ENCODE measurements around the gene ZNF280B. TPM values are rescaled to one million over a fixed set of nuclear protein-coding genes. Genes with fewer than 3 reads are reported as not detected.

The ZNF280B gene
- total RNA-seq, 1 experiment from 2014 or later = 5.9 TPM

DNA sequence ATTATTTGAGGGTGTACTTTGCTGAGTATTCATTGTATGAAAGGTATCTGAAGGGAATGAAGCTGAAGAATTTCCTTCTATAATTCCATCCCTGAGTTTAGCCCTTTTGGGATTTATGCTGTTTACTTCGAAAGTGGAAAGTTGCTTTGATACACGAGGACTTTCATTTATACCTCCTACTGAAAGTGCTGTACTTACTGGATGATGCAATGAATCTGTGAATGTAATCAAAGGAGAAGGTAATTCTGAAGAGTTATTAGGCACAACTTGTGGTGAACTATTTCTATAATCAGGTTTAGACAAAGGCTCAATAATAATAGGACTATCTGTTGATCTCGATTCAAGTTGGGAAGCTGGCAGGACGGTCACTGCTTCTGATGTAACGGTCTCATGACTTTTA is 19.8 kb downstream of the ZNF280B start:
- H3K4me1 Mint-ChIP-seq = peaks cover 5% of the 10 kb centered on the region
- peaks cover 52% of the 10 kb centered on the region for H3K36me3 Mint-ChIP-seq
- no peak for TF ChIP-seq ZNF263 (CRISPR knock-in tag; IDR thresholded peaks at IDR 0.05; ENCODE audit: low read depth)
- TF ChIP-seq NFYB (CRISPR knock-in tag; conservative IDR thresholded peaks at IDR 0.05; ENCODE audit: low read depth) = no peak
- no peak for TF ChIP-seq GTF2I (CRISPR knock-in tag; conservative IDR thresholded peaks at IDR 0.05)
- TF ChIP-seq, protein P1, sequence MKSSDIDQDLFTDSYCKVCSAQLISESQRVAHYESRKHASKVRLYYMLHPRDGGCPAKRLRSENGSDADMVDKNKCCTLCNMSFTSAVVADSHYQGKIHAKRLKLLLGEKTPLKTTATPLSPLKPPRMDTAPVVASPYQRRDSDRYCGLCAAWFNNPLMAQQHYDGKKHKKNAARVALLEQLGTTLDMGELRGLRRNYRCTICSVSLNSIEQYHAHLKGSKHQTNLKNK (CRISPR knock-in tag; IDR thresholded peaks at IDR 0.05) = no peak
- TF ChIP-seq EMX1 (CRISPR knock-in tag; IDR thresholded peaks at IDR 0.05) = no peak
- TF ChIP-seq PREB (CRISPR knock-in tag; IDR thresholded peaks at IDR 0.05; ENCODE audit: borderline replicate concordance) = no peak
- TF ChIP-seq RORB (CRISPR knock-in tag; IDR thresholded peaks at IDR 0.05) = no peak
- no peak for TF ChIP-seq SOX15 (CRISPR knock-in tag; IDR thresholded peaks at IDR 0.05)
- TF ChIP-seq, protein P2, sequence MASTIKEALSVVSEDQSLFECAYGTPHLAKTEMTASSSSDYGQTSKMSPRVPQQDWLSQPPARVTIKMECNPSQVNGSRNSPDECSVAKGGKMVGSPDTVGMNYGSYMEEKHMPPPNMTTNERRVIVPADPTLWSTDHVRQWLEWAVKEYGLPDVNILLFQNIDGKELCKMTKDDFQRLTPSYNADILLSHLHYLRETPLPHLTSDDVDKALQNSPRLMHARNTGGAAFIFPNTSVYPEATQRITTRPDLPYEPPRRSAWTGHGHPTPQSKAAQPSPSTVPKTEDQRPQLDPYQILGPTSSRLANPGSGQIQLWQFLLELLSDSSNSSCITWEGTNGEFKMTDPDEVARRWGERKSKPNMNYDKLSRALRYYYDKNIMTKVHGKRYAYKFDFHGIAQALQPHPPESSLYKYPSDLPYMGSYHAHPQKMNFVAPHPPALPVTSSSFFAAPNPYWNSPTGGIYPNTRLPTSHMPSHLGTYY (CRISPR knock-in tag; IDR thresholded peaks at IDR 0.05) = no peak
- no peak for TF ChIP-seq NR3C1 (CRISPR knock-in tag; conservative IDR thresholded peaks at IDR 0.05; ENCODE audit: low read depth)
- TF ChIP-seq, protein P3, sequence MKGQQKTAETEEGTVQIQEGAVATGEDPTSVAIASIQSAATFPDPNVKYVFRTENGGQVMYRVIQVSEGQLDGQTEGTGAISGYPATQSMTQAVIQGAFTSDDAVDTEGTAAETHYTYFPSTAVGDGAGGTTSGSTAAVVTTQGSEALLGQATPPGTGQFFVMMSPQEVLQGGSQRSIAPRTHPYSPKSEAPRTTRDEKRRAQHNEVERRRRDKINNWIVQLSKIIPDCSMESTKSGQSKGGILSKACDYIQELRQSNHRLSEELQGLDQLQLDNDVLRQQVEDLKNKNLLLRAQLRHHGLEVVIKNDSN (CRISPR knock-in tag; IDR thresholded peaks at IDR 0.05) = no peak
- no peak for TF ChIP-seq FOXJ3 (CRISPR knock-in tag; IDR thresholded peaks at IDR 0.05; ENCODE audit: borderline replicate concordance)
- H3K9me3 Mint-ChIP-seq = no peaks in the 10 kb centered on the region
- H3K27me3 Mint-ChIP-seq (ENCODE audit: low read depth) = peaks cover 37% of the 10 kb centered on the region
- ATAC-seq (no peak), DNase-seq (ENCODE audit: low spot score) (no peak)
- ChIA-PET CTCF (interaction anchor here (1.0 to 1.5 kb wide), 4 partner anchors 20 to 281 kb away, joined by 3 to 6 read pairs (median 4); partner anchors contain the start of gene ZNF280B), POLR2A (no interaction called here)
- H3K4me3 Mint-ChIP-seq = no peak overlapping the region
- no peak overlapping the region for H3K27ac Mint-ChIP-seq

DNA sequence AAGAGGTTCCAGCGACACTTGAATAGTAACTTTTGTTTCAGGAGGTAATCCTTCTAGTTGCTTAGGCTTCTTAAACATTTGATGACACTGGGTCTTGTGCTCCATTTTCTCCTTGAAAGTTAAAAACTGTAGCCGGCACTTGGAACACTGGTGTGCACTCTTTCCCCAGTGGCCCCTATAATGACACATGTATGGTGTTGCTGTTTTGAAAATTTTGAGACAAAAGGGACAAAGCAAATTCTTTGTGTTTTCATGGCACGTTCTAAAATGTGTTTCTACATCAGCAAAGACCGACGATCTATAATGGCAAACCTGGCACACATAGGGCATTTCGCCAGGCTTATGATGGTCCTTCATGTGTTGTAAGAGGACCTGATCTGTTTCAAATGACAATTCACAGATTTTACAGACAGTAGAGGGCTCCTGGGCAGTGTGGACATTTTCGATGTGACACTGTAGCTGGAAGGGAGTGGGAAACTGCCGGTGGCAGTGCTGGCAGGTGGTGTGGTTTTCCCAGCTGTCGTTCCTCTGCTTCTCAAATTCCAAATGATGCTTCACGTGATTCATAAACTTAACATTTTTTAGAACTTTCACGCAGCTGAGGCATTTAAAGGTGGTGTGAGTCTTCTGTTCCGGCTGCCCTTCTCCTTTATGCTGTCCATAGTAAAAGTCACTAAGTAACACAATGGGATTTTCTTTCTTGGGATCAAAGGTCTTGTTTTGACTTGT is 20.5 kb downstream of the ZNF280B start:
- CTCF ChIA-PET = interaction anchor here (1.4 kb wide), 1 partner anchor 88 kb away, joined by 6 read pairs; no protein-coding TSS in a partner anchor
- no peak overlapping the region for H3K27ac Mint-ChIP-seq
- no peak for TF ChIP-seq E2F5 (CRISPR knock-in tag; IDR thresholded peaks at IDR 0.05)
- no peak for TF ChIP-seq STAT6 (CRISPR knock-in tag; conservative IDR thresholded peaks at IDR 0.05; ENCODE audit: low read depth)
- no peak for TF ChIP-seq ZNF263 (CRISPR knock-in tag; IDR thresholded peaks at IDR 0.05; ENCODE audit: low read depth)
- no peak for TF ChIP-seq CDX4 (CRISPR knock-in tag; IDR thresholded peaks at IDR 0.05; ENCODE audit: borderline replicate concordance)
- no peak for TF ChIP-seq SOX15 (CRISPR knock-in tag; IDR thresholded peaks at IDR 0.05)
- no peak for TF ChIP-seq E2F4 (CRISPR knock-in tag; IDR thresholded peaks at IDR 0.05; ENCODE audit: borderline replicate concordance, low read depth)
- TF ChIP-seq HMGA2 (CRISPR knock-in tag; IDR thresholded peaks at IDR 0.05) = no peak
- TF ChIP-seq, protein P3 (CRISPR knock-in tag; IDR thresholded peaks at IDR 0.05) = no peak
- TF ChIP-seq, protein P4, sequence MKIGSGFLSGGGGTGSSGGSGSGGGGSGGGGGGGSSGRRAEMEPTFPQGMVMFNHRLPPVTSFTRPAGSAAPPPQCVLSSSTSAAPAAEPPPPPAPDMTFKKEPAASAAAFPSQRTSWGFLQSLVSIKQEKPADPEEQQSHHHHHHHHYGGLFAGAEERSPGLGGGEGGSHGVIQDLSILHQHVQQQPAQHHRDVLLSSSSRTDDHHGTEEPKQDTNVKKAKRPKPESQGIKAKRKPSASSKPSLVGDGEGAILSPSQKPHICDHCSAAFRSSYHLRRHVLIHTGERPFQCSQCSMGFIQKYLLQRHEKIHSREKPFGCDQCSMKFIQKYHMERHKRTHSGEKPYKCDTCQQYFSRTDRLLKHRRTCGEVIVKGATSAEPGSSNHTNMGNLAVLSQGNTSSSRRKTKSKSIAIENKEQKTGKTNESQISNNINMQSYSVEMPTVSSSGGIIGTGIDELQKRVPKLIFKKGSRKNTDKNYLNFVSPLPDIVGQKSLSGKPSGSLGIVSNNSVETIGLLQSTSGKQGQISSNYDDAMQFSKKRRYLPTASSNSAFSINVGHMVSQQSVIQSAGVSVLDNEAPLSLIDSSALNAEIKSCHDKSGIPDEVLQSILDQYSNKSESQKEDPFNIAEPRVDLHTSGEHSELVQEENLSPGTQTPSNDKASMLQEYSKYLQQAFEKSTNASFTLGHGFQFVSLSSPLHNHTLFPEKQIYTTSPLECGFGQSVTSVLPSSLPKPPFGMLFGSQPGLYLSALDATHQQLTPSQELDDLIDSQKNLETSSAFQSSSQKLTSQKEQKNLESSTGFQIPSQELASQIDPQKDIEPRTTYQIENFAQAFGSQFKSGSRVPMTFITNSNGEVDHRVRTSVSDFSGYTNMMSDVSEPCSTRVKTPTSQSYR (CRISPR knock-in tag; IDR thresholded peaks at IDR 0.05) = no peak
- TF ChIP-seq MLX (CRISPR knock-in tag; IDR thresholded peaks at IDR 0.05) = no peak

More for the DNA sequence above, 20.5 kb downstream of the ZNF280B start:
- DNase-seq (ENCODE audit: low spot score) = no peak
- no peak for ATAC-seq
- Mint-ChIP-seq H3K4me1 (peaks cover 5% of the 10 kb centered on the region), H3K27me3 (ENCODE audit: low read depth) (peaks cover 39% of the 10 kb centered on the region), H3K36me3 (peaks cover 47% of the 10 kb centered on the region), H3K4me3 (no peak overlapping the region), H3K9me3 (no peaks in the 10 kb centered on the region)
- POLR2A ChIA-PET = no interaction called here

Measured in WTC11 (cell line).